Measurements from ENCODE around the gene GBE1.

The GBE1 gene

DNA sequence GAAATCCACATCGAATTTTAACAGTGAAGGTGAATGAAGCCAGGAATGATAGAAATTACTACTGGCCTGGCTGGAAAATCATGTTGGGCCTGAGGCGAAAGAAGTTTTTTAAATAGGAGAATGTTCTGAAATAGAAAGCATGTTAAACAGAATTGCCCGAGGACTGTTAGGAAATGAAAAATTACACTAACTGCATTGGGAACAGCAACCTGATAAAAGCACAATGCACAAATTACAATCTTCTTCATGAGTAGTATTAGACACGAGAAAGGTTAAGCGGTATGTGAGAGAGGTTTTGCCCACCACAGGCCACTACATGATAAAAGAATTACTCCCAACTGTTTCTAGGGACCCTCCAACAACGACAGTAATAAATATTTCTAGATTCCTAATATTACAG is 18.9 kb downstream of the GBE1 start:
- TF ChIP-seq, protein P1, sequence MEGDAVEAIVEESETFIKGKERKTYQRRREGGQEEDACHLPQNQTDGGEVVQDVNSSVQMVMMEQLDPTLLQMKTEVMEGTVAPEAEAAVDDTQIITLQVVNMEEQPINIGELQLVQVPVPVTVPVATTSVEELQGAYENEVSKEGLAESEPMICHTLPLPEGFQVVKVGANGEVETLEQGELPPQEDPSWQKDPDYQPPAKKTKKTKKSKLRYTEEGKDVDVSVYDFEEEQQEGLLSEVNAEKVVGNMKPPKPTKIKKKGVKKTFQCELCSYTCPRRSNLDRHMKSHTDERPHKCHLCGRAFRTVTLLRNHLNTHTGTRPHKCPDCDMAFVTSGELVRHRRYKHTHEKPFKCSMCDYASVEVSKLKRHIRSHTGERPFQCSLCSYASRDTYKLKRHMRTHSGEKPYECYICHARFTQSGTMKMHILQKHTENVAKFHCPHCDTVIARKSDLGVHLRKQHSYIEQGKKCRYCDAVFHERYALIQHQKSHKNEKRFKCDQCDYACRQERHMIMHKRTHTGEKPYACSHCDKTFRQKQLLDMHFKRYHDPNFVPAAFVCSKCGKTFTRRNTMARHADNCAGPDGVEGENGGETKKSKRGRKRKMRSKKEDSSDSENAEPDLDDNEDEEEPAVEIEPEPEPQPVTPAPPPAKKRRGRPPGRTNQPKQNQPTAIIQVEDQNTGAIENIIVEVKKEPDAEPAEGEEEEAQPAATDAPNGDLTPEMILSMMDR (IDR thresholded peaks at IDR 0.05; ENCODE audit: low read length, missing control alignments): no peak
- no peak overlapping the region for H3K4me3 ChIP-seq (replicated peaks; ENCODE audit: low read depth, low read length)

DNA sequence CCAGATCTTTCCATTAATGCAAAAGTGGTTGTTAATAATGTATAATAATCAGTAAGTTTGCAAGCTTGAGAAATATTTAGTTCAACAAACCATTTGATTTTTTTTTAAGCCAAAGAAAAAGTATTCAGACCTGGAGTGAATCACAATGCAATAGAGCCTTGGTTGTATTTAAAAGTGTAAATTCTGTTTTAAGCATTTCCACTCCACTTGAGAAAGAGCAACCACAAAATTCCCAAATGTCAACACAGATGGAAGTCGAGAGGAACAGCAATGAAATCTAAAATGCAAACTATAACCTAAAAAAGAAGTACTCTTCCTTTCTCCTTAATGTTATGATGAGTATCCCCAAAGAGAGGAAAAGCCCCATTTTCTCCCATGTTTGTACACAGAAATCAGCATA is 20.2 kb downstream of the GBE1 start:
- TF ChIP-seq, protein P1 (IDR thresholded peaks at IDR 0.05; ENCODE audit: low read length, missing control alignments): no peak
- no peak overlapping the region for H3K4me3 ChIP-seq (replicated peaks; ENCODE audit: low read depth, low read length)

More for the DNA sequence above, 18.9 kb downstream of the GBE1 start:
- peak; percentile 23 for DNase-seq (ENCODE audit: low read depth)

DNA sequence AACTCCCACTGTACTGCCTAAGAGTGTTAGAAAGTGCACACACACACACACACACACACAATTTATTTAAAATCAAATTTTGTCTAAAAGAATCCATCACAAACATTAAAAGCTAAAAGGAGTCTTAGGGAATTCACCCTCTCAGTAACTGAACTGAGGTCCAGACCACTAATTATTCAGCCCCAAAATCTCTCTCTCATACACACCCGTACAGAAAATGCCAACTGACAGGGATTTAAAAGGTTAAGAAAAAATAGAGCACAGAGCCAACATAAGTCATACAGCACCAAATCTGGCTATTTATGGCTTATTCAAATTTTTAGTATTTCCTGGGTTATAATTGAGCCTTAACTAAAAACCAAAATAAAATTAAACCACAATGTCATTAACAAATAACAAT is 20.7 kb downstream of the GBE1 start:
- TF ChIP-seq, protein P1 (IDR thresholded peaks at IDR 0.05; ENCODE audit: low read length, missing control alignments): no peak
- H3K4me3 ChIP-seq (replicated peaks; ENCODE audit: low read depth, low read length): no peak overlapping the region
- no peak for DNase-seq (ENCODE audit: low read depth)

More for the DNA sequence above, 20.2 kb downstream of the GBE1 start:
- DNase-seq (ENCODE audit: low read depth): peak; percentile 25

DNA sequence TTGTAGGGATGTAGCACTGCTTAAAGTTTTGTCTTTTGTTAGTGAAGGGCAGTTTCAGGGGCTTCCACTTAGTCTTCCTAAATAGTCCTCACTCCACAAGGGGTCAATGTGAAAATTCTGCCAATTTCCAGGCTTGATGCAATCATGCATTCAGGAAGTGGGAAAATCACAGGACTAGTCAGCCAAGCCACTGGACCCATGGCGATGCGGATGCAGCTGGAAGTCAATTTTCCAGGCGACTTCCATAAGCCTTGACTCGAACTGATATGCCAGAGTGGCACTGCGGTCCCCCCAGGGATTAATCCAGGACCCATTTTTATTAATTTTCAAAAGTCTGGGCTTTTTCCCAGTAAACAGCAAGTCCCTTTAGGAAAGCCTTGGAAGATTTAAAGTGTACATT is 26.1 kb downstream of the GBE1 start:
- peak; percentile 31 for DNase-seq (ENCODE audit: low read depth)
- H3K4me3 ChIP-seq (replicated peaks; ENCODE audit: low read depth, low read length): no peak overlapping the region
- TF ChIP-seq, protein P1 (IDR thresholded peaks at IDR 0.05; ENCODE audit: low read length, missing control alignments): no peak

DNA sequence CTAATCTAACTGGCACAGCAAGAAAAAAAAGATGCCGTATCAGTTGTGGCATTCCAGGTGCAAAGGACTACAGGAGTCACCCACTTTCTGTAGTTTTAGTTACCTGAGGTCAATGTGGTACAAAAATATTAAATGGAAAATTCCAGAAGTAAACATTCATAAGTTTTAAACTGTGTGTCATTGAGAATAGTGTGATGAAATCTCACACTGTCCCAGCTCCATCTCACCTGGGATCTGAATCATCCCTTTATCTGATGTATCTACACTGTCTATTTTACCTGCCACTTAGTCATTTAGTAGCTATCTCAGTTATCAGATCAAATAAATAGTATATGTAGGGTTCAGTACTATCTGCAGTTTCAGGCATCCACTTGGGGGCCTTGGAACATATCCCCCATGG is 26.7 kb downstream of the GBE1 start:
- TF ChIP-seq, protein P1 (IDR thresholded peaks at IDR 0.05; ENCODE audit: low read length, missing control alignments): no peak
- DNase-seq (ENCODE audit: low read depth): no peak
- no peak overlapping the region for H3K4me3 ChIP-seq (replicated peaks; ENCODE audit: low read depth, low read length)

DNA sequence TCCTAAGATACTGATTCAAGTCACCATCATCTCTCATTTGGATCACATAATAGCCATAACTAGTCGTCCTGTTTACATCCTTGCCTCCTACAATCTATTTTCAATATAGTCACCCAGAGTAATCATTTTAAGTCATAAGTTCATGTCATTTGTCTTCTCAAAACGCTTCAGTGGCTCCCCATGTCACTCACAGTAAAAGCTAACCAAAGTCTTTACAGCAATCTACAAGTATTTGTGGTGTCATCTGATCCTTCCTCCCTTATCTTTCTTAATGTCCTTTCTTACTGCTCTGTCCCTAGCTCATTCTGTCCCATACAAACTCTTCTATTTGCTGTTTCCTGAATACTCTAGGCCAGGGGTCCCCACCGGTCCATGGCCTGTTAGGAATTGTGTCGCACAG is 28.8 kb downstream of the GBE1 start:
- TF ChIP-seq, protein P1 (IDR thresholded peaks at IDR 0.05; ENCODE audit: low read length, missing control alignments): no peak
- H3K4me3 ChIP-seq (replicated peaks; ENCODE audit: low read depth, low read length): no peak overlapping the region
- no peak for DNase-seq (ENCODE audit: low read depth)

DNA sequence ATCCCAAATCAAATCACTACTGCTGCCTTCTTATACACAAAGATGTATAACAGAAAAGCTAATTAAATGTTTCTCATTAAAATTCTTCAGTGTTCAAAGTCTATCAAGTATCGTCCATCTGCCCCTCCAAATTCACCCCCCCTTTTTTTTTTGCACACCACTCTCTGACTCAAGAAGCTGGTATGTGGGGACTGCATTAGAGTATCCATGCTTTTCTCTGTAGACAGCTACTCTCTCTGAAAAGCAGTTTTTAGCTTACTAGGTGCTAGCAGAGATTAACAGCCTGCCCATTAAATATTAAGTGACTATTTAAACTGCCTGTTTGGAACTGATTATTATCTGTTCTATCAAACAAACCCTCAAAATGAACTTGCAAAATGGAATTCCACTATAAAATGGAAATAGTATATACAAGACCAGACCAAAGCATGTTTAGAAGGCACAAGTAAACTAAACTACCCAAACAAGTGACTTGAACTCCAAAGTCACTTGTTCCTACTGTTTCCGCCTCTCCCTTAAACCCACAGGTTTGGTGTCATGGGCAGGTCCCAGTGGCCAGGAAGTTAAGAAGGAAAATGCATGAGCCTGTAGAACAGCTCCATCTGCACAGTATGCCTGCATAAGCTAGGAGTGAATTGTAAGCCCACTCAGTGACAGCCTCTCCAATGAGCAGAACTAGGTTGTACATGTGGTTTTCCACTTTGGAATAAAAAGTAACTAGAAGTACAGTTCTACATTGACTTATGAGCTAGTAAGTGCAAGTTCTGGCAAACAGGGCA is 32.5 kb downstream of the GBE1 start:
- no peak overlapping the region for H3K4me3 ChIP-seq (replicated peaks; ENCODE audit: low read depth, low read length)
- peak; percentile 55 for DNase-seq (ENCODE audit: low read depth)
- TF ChIP-seq, protein P1 (IDR thresholded peaks at IDR 0.05; ENCODE audit: low read length, missing control alignments): no peak

Data from fibroblast of pulmonary artery (primary cell).